Type B pancreatic cell (in vitro differentiated cells): Measurements from ENCODE around the gene CHCHD6. TPM values are rescaled to one million over a fixed set of nuclear protein-coding genes. Genes with fewer than 3 reads are reported as not detected.

ENCODE experiments used
- DNase-seq: peaks from one replicate; pipeline ENCODE4 v3.0.0; 2021; ENCODE audit warnings: mixed read lengths; ENCODE audit not compliant: unreplicated experiment; ENCODE audit errors: extremely low spot score
- H3K27ac Mint-ChIP-seq: 2 replicates; pipeline ENCODE4 v1.8.0; 2021; ENCODE audit warnings: mild to moderate bottlenecking, mixed read lengths
- H3K27me3 Mint-ChIP-seq: 2 replicates; pipeline ENCODE4 v1.8.0; 2021; ENCODE audit warnings: mixed read lengths
- H3K36me3 Mint-ChIP-seq: 2 replicates; pipeline ENCODE4 v1.8.0; 2021; ENCODE audit warnings: mixed read lengths
- H3K4me1 Mint-ChIP-seq: one replicate; pipeline ENCODE4 v1.8.0; 2021; ENCODE audit warnings: mixed read lengths; ENCODE audit not compliant: unreplicated experiment
- H3K4me3 Mint-ChIP-seq: 2 replicates; pipeline ENCODE4 v1.8.0; 2021; ENCODE audit warnings: mild to moderate bottlenecking, mixed read lengths
- H3K9me3 Mint-ChIP-seq: 2 replicates; pipeline ENCODE4 v1.8.0; 2021; ENCODE audit warnings: mixed read lengths
- CTCF ChIP-seq: fragments of 200-600 bp; sonication (generic); conservative IDR thresholded peaks from 2 replicates; pipeline ENCODE4 v1.5.0; 2021; ENCODE audit warnings: antibody characterized with exemption, mild to moderate bottlenecking
- total RNA-seq: library from RNA; stranded (reverse); gene quantifications from 2 replicates; pipeline ENCODE4 v1.2.1, GENCODE V29; 2021; ENCODE audit warnings: low replicate concordance

Gene CHCHD6
- total RNA-seq, 1 donor from 2014 or later, result 17.5 TPM

- no peak for TF ChIP-seq CTCF
- peaks cover 16% of the 10 kb centered on the region for H3K27me3 Mint-ChIP-seq
- H3K27ac Mint-ChIP-seq, result no peak overlapping the region
- H3K36me3 Mint-ChIP-seq, result no peaks in the 10 kb centered on the region
- no peak for DNase-seq
- H3K4me3 Mint-ChIP-seq, result no peak overlapping the region
- H3K4me1 Mint-ChIP-seq, result peaks cover 21% of the 10 kb centered on the region
- no peaks in the 10 kb centered on the region for H3K9me3 Mint-ChIP-seq
These were observed 218.4 kb downstream of the CHCHD6 start for GRCh38 chr3:126922466-126922865.

GRCh38 chr3:126923423-126923822 lies 219.4 kb downstream of the CHCHD6 start:
- H3K4me1 Mint-ChIP-seq, result peaks cover 25% of the 10 kb centered on the region
- H3K9me3 Mint-ChIP-seq, result no peaks in the 10 kb centered on the region
- H3K4me3 Mint-ChIP-seq, result no peak overlapping the region
- TF ChIP-seq CTCF, result no peak
- no peaks in the 10 kb centered on the region for H3K36me3 Mint-ChIP-seq
- DNase-seq, result no peak
- H3K27me3 Mint-ChIP-seq, result peaks cover 20% of the 10 kb centered on the region
- no peak overlapping the region for H3K27ac Mint-ChIP-seq

- Mint-ChIP-seq H3K4me1 (peaks cover 25% of the 10 kb centered on the region), H3K9me3 (no peaks in the 10 kb centered on the region), H3K36me3 (no peaks in the 10 kb centered on the region), H3K4me3 (no peak overlapping the region), H3K27me3 (peaks cover 24% of the 10 kb centered on the region), H3K27ac (no peak overlapping the region)
- no peak for DNase-seq
- no peak for TF ChIP-seq CTCF
These were observed 219.9 kb downstream of the CHCHD6 start for GRCh38 chr3:126923895-126924294.

- no peak for TF ChIP-seq CTCF
- H3K4me3 Mint-ChIP-seq, result no peak overlapping the region
- DNase-seq, result no peak
- H3K27ac Mint-ChIP-seq, result no peak overlapping the region
- peaks cover 28% of the 10 kb centered on the region for H3K27me3 Mint-ChIP-seq
- peaks cover 25% of the 10 kb centered on the region for H3K4me1 Mint-ChIP-seq
- no peaks in the 10 kb centered on the region for H3K36me3 Mint-ChIP-seq
- no peaks in the 10 kb centered on the region for H3K9me3 Mint-ChIP-seq
These were observed 220.4 kb downstream of the CHCHD6 start for GRCh38 chr3:126924458-126924857.

GRCh38 chr3:126925411-126926171 lies 221.6 kb downstream of the CHCHD6 start:
- TF ChIP-seq CTCF, result no peak
- peaks cover 35% of the 10 kb centered on the region for H3K27me3 Mint-ChIP-seq
- H3K27ac Mint-ChIP-seq, result no peak overlapping the region
- no peak for DNase-seq
- peaks cover 25% of the 10 kb centered on the region for H3K4me1 Mint-ChIP-seq
- H3K36me3 Mint-ChIP-seq, result no peaks in the 10 kb centered on the region
- no peaks in the 10 kb centered on the region for H3K9me3 Mint-ChIP-seq
- H3K4me3 Mint-ChIP-seq, result no peak overlapping the region
